CD4-positive, alpha-beta T cell treated with Interleukin-17A for 1 hour (primary cell): ENCODE results near the gene ZBTB9.
A peak's percentile ranks its signal among the peaks of the same experiment; 100 is the strongest.

Experiments
- DNase-seq: peaks from one replicate; pipeline ENCODE4 v3.0.0-alpha.2; 2020

Gene ZBTB9

DNA sequence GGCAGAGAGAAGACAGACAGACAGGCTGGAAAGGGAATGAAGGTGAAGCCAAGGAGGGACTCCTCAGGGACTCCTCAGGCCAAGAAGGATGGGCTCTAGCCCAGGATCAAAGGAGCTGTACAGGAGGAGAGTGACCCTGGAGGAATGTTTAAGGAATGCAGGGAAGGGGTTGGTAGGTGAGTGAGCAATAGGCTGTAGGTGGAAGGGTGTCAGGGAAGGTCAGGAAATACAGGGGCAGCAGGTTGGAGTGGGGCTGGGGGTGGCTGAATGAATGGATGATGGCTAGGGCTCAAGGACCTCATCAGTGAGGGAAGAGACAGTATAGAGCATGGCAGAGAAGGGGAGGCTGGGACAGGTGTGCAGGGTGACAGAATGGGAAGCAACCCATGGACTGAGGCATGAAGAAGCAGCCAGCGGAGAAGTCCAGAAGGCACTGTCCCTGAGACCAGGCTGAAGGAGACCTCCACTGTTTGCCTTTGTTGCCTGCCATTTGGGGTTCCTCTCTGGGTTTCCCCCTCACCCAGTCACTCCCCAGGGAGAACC, 21.3 kb upstream of the ZBTB9 start:
- DNase-seq = no peak

GRCh38 chr6:33433544-33434191, 20.7 kb upstream of the ZBTB9 start:
- no peak for DNase-seq

- DNase-seq = no peak
Measured at GRCh38 chr6:33434961-33435360, 19.4 kb upstream of the ZBTB9 start.

- no peak for DNase-seq
Measured at GRCh38 chr6:33437666-33438065, 16.7 kb upstream of the ZBTB9 start.

GRCh38 chr6:33438978-33439594, 15.3 kb upstream of the ZBTB9 start:
- no peak for DNase-seq

- DNase-seq = no peak
Measured at GRCh38 chr6:33439956-33440648, 14.3 kb upstream of the ZBTB9 start.

DNA sequence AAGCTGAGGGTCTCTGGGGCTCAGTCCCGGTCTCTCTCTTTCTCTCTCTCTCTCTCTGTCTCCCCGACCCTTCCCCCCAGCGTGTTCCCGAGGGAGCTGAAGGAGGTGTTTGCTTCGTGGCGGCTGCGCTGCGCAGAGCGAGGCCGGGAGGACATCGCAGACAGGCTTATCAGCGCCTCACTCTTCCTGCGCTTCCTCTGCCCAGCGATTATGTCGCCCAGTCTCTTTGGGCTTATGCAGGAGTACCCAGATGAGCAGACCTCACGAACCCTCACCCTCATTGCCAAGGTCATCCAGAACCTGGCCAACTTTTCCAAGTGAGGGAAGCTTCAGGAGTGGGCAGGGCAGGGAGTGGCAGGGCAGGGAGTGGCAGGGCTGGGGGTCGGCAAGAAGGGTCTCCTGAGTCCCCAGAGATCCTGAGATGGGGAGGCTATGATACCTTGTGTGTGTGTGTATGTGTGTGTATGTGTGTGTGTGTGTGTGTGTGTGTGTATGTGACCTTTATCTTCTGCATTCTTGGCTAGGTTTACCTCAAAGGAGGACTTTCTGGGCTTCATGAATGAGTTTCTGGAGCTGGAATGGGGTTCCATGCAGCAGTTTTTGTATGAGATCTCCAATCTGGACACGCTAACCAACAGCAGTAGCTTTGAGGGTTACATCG, 13.6 kb upstream of the ZBTB9 start:
- DNase-seq = no peak

DNA sequence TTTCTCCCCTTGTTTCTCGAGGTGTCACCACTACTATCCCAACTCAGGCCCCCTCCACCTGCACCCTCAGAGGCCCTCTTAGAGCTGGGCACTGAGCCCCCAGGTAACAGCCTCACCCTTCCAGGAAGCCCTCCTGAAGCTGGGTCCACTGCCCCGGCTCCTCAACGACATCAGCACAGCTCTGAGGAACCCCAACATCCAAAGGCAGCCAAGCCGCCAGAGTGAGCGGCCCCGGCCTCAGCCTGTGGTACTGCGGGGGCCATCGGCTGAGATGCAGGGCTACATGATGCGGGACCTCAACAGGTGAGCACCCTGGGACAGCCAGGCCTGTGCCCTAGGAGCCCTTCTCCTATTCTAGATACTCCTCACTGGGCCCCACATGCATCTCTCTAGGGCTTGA, 12.9 kb upstream of the ZBTB9 start:
- DNase-seq = no peak

DNA sequence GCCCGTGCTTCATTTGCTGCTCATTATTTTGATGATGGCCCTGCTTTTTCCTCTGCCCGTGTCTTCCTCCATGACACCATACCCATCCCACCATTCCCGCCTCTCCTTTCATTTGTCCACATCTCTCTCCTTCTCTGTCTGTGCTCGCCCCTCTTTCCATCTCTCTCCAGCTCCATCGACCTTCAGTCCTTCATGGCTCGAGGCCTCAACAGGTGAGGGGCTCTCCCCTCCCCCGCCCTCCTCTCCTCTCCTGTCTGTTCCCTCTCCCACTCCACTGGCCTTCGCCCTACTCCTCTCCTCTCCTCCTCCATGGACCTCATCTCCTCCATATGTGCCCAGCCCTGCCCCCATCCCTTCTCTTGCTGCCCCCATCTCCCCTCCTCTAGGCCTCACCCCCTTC, 12.1 kb upstream of the ZBTB9 start:
- DNase-seq = no peak

- no peak for DNase-seq
Measured at GRCh38 chr6:33443025-33443424, 11.4 kb upstream of the ZBTB9 start.

DNA sequence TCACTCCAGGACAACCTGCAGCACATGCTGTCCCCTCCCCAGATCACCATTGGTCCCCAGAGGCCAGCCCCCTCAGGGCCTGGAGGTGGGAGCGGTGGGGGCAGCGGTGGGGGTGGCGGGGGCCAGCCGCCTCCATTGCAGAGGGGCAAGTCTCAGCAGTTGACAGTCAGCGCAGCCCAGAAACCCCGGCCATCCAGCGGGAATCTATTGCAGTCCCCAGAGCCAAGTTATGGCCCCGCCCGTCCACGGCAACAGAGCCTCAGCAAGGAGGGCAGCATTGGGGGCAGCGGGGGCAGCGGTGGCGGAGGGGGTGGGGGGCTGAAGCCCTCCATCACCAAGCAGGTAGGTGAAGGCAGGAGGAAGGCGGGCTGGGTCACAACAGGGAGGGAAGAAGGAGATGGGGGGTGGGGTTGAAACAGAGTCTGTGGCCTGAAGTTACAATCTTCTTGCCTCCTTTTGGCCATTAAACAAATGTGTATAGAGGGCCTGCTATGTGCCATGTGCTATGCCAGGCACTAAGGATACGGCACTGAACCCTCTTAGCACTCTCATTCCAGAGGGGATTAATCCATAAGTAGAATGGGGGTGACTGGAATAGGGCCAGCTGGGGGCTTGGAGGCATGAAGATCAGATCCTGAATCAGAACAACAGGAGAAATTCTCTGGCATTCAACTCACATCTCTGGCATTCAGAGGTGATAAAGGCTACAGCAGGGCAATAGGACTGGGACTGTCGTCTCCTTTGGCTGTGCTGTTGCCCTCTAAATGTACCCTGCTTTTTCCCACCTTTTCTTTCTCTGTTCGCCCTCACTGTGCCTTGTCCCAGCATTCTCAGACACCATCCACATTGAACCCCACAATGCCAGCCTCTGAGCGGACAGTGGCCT, 10.5 kb upstream of the ZBTB9 start:
- DNase-seq = no peak

- no peak for DNase-seq
Measured at GRCh38 chr6:33445119-33445603, 9.2 kb upstream of the ZBTB9 start.

DNA sequence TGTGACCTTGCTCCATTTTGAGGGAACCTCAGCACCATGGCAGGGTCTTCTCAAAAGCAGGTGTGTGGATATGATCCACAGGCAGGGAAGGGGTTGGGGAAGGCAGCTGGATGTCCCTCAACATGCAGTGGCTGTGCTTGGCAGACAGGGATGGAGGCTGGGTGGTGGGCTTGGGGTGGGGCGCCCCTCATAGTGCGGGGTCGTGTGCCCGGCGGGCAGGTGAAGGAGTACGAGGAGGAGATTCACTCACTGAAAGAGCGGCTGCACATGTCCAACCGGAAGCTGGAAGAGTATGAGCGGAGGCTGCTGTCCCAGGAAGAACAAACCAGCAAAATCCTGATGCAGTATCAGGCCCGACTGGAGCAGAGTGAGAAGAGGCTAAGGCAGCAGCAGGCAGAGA, 8.0 kb upstream of the ZBTB9 start:
- no peak for DNase-seq

- DNase-seq = no peak
Measured at GRCh38 chr6:33450434-33450833, 3.9 kb upstream of the ZBTB9 start.

DNA sequence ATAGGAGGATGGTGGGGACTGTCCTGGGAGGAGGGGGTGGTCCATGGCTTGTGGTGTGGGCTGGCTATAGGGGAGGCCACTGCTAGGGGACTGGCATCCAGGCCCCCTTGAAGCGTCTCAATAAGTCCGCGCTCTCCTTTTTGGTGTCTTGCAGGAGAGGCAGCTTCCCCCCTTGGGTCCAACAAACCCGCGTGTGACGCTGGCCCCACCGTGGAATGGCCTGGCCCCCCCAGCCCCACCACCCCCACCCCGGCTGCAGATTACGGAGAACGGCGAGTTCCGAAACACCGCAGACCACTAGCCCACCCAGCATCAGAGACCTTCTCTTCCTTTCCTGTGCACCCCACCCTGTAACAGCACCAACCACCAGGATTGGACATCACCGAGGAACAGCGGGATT, 2.8 kb upstream of the ZBTB9 start:
- DNase-seq = no peak

GRCh38 chr6:33452496-33452895, 1.9 kb upstream of the ZBTB9 start:
- no peak for DNase-seq

- peak; percentile 18 for DNase-seq
Measured at GRCh38 chr6:33453393-33454008, 875 bp upstream of the ZBTB9 start.

DNA sequence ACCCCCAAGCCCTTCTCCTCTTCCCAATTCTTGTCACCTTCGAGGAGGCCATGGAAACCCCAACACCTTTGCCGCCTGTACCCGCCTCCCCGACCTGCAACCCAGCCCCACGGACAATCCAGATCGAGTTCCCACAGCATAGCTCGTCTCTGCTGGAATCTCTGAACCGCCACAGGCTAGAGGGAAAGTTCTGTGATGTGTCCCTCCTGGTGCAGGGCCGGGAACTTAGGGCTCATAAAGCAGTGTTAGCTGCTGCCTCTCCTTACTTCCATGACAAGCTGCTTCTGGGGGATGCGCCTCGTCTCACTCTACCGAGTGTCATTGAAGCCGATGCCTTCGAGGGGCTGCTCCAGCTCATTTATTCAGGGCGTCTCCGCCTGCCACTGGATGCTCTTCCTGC, 675 bp downstream of the ZBTB9 start:
- no peak for DNase-seq

DNA sequence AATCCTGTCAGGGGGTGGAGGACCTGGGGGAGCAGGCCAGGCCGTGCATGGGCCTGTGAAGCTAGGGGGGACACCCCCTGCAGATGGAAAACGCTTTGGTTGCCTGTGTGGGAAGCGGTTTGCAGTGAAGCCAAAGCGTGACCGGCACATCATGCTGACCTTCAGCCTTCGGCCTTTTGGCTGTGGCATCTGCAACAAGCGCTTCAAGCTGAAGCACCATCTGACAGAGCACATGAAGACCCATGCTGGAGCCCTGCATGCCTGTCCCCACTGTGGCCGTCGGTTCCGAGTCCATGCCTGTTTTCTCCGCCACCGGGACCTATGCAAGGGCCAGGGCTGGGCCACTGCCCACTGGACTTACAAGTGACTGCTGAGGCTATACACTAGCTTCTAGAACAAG, 1.8 kb downstream of the ZBTB9 start:
- DNase-seq = no peak

GRCh38 chr6:33458676-33459075, 4.3 kb downstream of the ZBTB9 start:
- no peak for DNase-seq

- no peak for DNase-seq
Measured at GRCh38 chr6:33459226-33459625, 4.8 kb downstream of the ZBTB9 start.
